Tibial nerve (tissue), 4 donors: ENCODE results near the gene ZNF512. TPM values are rescaled to one million over a fixed set of nuclear protein-coding genes. Genes with fewer than 3 reads are reported as not detected.
"Not testable (repeated sequence)": the region's sequence is repeated elsewhere in the genome, so short reads cannot be mapped to it uniquely, and the experiment has no call there.

Experiments used
- DNase-seq, 2 donors: peaks; one replicate each; pipeline ENCODE4 v3.0.0-alpha.2; 2019; ENCODE audit warnings: low spot score in 2 of 2
- H3K27ac ChIP-seq, 4 donors: fragments of 200-600 bp; sonication (generic) in 3 of 4; one replicate each; pipeline ENCODE4 v1.5.1; 2017 to 2019; ENCODE audit warnings: mild to moderate bottlenecking in 1 of 4
- H3K27me3 ChIP-seq, 2 donors: fragments of 200-600 bp; sonication (generic) in 1 of 2; one replicate each; pipeline versions ENCODE4 v1.5.1 to v1.6.0; 2017 to 2019
- H3K36me3 ChIP-seq, 3 donors: fragments of 200-600 bp; sonication (generic); one replicate each; pipeline ENCODE4 v1.5.1; 2018 to 2019
- H3K4me1 ChIP-seq, 4 donors: fragments of 200-600 bp; sonication (generic) in 3 of 4; one replicate each; pipeline ENCODE4 v1.5.1; 2017 to 2019
- H3K4me3 ChIP-seq, 4 donors: fragments of 200-600 bp; sonication (generic) in 3 of 4; one replicate each; pipeline ENCODE4 v1.5.1; 2017 to 2019; ENCODE audit warnings: mild to moderate bottlenecking in 1 of 4, moderate library complexity in 1 of 4
- H3K9me3 ChIP-seq, 4 donors: fragments of 200-600 bp; sonication (generic) in 3 of 4; one replicate each; pipeline ENCODE4 v1.5.1; 2017 to 2019
- CTCF ChIP-seq, 5 experiments: fragments of 200-600 bp in 3 of 5; fragments of 450-650 bp in 2 of 5; sonication (generic) in 3 of 5; IDR thresholded peaks; one replicate each; pipeline ENCODE4 v1.5.1; 2016 to 2019; ENCODE audit warnings: antibody characterized with exemption in 5 of 5, mild to moderate bottlenecking in 3 of 5, moderate library complexity in 2 of 5
- EP300 ChIP-seq, 2 donors: sonication (generic); formaldehyde crosslinking; IDR thresholded peaks; one replicate each; pipeline ENCODE4 v1.6.1; 2017; ENCODE audit warnings: antibody characterized with exemption in 2 of 2, mild to moderate bottlenecking in 1 of 2
- POLR2A ChIP-seq, 2 donors: fragments of 450-650 bp; IDR thresholded peaks; one replicate each; pipeline ENCODE4 v1.6.1; 2017; ENCODE audit warnings: antibody characterized with exemption in 2 of 2, mild to moderate bottlenecking in 2 of 2, moderate library complexity in 2 of 2
- WGBS, 2 donors: methylation state at CpG; one replicate each; pipeline ENCODE4 v1.1.5; 2018; 5-methylcytosine and 5-hydroxymethylcytosine counted together
- total RNA-seq, 4 donors: library from RNA; depleted of rRNA; stranded (reverse); fragments of >200 nt; gene quantifications; one replicate each; pipeline ENCODE4 v1.1.0, GENCODE V29; 2016

Gene ZNF512
- total RNA-seq, 4 donors from 2014 or later = 29.9 to 52.0 (median 42.4) TPM

- WGBS, 2 donors = 75 to 77% methylated on average over 3 of the region's 3 CpGs
- Histone ChIP-seq H3K4me1 (peaks cover 0 to 34% (median 19%) of the 10 kb centered on the region in 4 donors), H3K4me3 (no peak overlapping the region), H3K27me3 (no peaks in the 10 kb centered on the region), H3K36me3 (peaks cover 0 to 1% (median 0%) of the 10 kb centered on the region in 3 donors), H3K27ac (no peak overlapping the region), H3K9me3 (peaks cover 0 to 28% (median 4%) of the 10 kb centered on the region in 4 donors)
- TF ChIP-seq POLR2A (IDR thresholded peaks at IDR 0.05) = no peak
- TF ChIP-seq CTCF (IDR thresholded peaks at IDR 0.05) = no peak
- TF ChIP-seq EP300 (IDR thresholded peaks at IDR 0.05) = no peak
- DNase-seq = no peak
These were observed 1.8 kb downstream of the ZNF512 start for GRCh38 chr2:27584597-27584996.

- no peak overlapping the region for H3K4me3 ChIP-seq
- no peak overlapping the region for H3K27ac ChIP-seq
- H3K27me3 ChIP-seq = no peaks in the 10 kb centered on the region
- WGBS, 2 donors = 90 to 91% methylated on average over 2 of the region's 2 CpGs
- peaks cover 0 to 25% (median 0%) of the 10 kb centered on the region in 3 donors for H3K36me3 ChIP-seq
- peaks cover 0 to 36% (median 12%) of the 10 kb centered on the region in 4 donors for H3K9me3 ChIP-seq
- H3K4me1 ChIP-seq = peaks cover 0 to 33% (median 19%) of the 10 kb centered on the region in 4 donors
- DNase-seq = no peak
- no peak for TF ChIP-seq EP300 (IDR thresholded peaks at IDR 0.05)
- TF ChIP-seq CTCF (IDR thresholded peaks at IDR 0.05) = no peak
- no peak for TF ChIP-seq POLR2A (IDR thresholded peaks at IDR 0.05)
These were observed 4.2 kb downstream of the ZNF512 start for GRCh38 chr2:27587025-27587424.

GRCh38 chr2:27588308-27588707 lies 5.5 kb downstream of the ZNF512 start:
- H3K4me3 ChIP-seq = no peak overlapping the region
- TF ChIP-seq EP300 (IDR thresholded peaks at IDR 0.05) (no peak), POLR2A (IDR thresholded peaks at IDR 0.05) (no peak), CTCF (IDR thresholded peaks at IDR 0.05) (no peak)
- H3K36me3 ChIP-seq = peaks cover 0 to 25% (median 0%) of the 10 kb centered on the region in 3 donors
- no peak overlapping the region for H3K27ac ChIP-seq
- H3K4me1 ChIP-seq = peaks cover 0 to 31% (median 16%) of the 10 kb centered on the region in 4 donors
- no peaks in the 10 kb centered on the region for H3K27me3 ChIP-seq
- WGBS, 2 donors = 96 to 97% methylated on average over 2 of the region's 2 CpGs
- no peak for DNase-seq
- H3K9me3 ChIP-seq = peaks cover 0 to 36% (median 12%) of the 10 kb centered on the region in 4 donors

GRCh38 chr2:27591745-27592144 lies 8.9 kb downstream of the ZNF512 start:
- Histone ChIP-seq H3K4me3 (no peak overlapping the region), H3K36me3 (peaks cover 0 to 53% (median 6%) of the 10 kb centered on the region in 3 donors), H3K4me1 (peaks cover 0 to 3% (median 0%) of the 10 kb centered on the region in 4 donors), H3K9me3 (peaks cover 0 to 61% (median 12%) of the 10 kb centered on the region in 4 donors), H3K27ac (no peak overlapping the region), H3K27me3 (no peaks in the 10 kb centered on the region)
- no peak for DNase-seq
- 92 to 95% methylated on average over 3 of the region's 3 CpGs for WGBS, 2 donors
- TF ChIP-seq POLR2A (IDR thresholded peaks at IDR 0.05) = no peak
- no peak for TF ChIP-seq CTCF (IDR thresholded peaks at IDR 0.05)
- TF ChIP-seq EP300 (IDR thresholded peaks at IDR 0.05) = no peak

GRCh38 chr2:27593240-27593639 lies 10.4 kb downstream of the ZNF512 start:
- H3K9me3 ChIP-seq = peaks cover 0 to 59% (median 12%) of the 10 kb centered on the region in 4 donors
- H3K4me1 ChIP-seq = no peaks in the 10 kb centered on the region
- TF ChIP-seq EP300 (IDR thresholded peaks at IDR 0.05) (no peak), POLR2A (IDR thresholded peaks at IDR 0.05) (no peak), CTCF (IDR thresholded peaks at IDR 0.05) (no peak)
- no peak for DNase-seq
- peaks cover 0 to 58% (median 6%) of the 10 kb centered on the region in 3 donors for H3K36me3 ChIP-seq
- no peaks in the 10 kb centered on the region for H3K27me3 ChIP-seq
- WGBS, 2 donors = 100% methylated on average over 2 of the region's 2 CpGs
- H3K27ac ChIP-seq = no peak overlapping the region
- no peak overlapping the region for H3K4me3 ChIP-seq

- 95 to 96% methylated on average over 21 to 43 of the region's 45 CpGs for WGBS, 2 donors
- DNase-seq = not testable (repeated sequence)
These were observed 11.3 kb downstream of the ZNF512 start for GRCh38 chr2:27594020-27594703.

GRCh38 chr2:27595412-27595811 lies 12.6 kb downstream of the ZNF512 start:
- not testable (repeated sequence) for H3K27ac ChIP-seq, H3K4me3 ChIP-seq, H3K27me3 ChIP-seq, DNase-seq, H3K4me1 ChIP-seq
- Histone ChIP-seq H3K9me3 (peaks cover 0 to 42% (median 7%) of the 10 kb centered on the region in 4 donors), H3K36me3 (peaks cover 0 to 64% (median 10%) of the 10 kb centered on the region in 3 donors)
- 98% methylated on average over 9 of the region's 9 CpGs for WGBS, 2 donors

More at GRCh38 chr2:27594020-27594703, 11.3 kb downstream of the ZNF512 start:
- H3K4me3 ChIP-seq, H3K27me3 ChIP-seq, H3K4me1 ChIP-seq, H3K27ac ChIP-seq: not testable (repeated sequence)
- Histone ChIP-seq H3K9me3 (peaks cover 0 to 54% (median 11%) of the 10 kb centered on the region in 4 donors), H3K36me3 (peaks cover 0 to 64% (median 6%) of the 10 kb centered on the region in 3 donors)
